Activated T-cell treated with anti-CD3 and anti-CD28 coated beads for 4 hours (primary cell): ENCODE measurements around the gene TRIP10.
A peak's percentile ranks its signal among the peaks of the same experiment; 100 is the strongest.

Experiments used
- DNase-seq: peaks from one replicate; pipeline ENCODE4 v3.0.0-alpha.2; 2020

Gene TRIP10

DNA sequence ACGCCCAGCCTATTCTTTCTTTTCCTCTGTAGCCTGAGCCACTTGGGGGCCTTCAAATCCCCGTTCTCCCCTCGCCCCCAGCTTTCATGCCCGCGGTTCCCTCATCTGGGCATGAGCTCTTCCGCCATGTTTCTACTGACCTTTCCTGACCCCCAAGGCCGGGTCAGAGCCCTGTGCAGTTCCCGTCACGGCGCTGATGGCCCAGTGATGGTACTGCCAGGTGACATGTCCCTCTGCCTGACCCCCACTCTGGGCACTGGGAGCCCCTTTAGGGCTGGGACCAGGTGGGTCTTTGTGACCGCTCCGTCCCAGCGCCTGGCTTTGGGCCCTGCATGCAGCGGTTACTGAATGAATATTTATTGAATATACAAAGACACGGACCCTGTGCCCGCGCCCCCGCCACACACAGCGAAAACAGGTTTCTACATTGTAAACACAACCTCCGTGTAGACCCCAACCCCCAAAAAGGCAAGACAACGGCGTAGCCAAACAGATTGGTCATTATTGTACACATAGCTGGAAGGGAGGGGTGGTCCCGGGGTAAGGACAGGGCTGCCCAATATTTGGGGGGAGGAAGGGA lies 9.8 kb upstream of the TRIP10 start:
- no peak for DNase-seq

DNA sequence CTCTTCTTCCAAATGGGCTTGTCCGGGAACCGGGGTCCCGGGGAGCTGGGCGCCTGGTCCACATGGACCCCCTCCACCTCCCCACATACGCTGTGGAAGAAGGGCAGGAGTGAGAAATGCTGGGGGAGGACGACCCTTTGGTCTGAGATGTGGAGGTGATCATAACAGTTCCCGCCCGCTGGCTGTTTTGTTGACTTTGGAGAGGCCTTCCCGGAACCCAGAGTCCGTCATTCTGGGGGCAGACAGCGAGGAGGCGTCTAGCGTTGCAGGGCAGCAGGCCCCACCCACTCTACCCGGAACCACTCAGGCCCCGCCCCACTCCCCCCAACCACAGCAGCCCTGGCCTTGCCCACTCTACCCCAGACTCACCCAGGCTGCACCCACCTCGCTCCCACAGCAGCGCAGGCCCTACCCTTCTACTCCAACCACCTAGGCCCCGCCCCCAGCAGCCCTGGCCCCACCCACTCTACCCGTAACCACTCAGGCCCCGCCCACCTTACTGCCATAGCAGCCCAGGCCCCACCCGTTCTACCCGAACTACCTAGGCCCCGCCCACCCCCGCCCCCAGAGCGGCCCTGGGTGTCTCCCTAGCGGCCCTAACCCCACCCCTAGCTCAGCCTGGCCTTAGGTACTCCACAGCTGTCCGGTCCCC lies 9.2 kb upstream of the TRIP10 start:
- DNase-seq, result peak; percentile 33

DNA sequence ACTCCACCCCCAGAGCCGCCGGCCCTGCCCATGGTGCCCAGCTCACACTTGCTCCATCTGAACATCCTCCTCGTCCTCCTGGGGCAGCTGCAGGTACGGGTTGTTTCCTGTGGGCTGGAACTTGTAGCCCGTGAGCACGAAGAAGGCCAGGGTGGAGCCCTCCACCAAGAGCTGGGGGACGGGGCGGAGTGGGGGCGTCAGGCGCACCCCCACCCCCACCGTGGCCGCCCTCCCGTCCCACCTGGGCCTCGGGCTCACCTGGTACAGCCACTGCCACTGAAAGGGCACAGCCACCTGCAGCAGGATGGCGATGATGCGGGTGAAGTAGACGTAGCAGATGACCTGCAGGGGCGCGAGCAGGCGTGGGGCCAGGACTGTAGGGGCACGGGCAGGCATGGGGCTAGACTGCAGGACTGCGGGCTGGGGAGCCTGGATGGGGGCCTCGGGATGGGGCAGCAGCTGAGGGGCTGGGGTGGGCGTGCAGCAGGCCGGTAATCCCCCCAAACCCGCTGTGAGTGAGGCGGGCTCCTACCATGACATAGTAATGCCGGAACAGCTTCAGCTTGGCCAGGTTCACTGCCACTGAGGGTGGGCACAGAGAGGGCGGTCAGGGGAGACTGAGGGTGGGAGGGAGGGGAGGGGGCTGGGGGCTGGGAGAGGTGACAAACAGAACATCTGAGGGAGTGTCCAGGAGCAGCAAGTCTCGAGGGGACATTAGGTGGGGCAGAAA lies 8.4 kb upstream of the TRIP10 start:
- DNase-seq, result no peak

DNA sequence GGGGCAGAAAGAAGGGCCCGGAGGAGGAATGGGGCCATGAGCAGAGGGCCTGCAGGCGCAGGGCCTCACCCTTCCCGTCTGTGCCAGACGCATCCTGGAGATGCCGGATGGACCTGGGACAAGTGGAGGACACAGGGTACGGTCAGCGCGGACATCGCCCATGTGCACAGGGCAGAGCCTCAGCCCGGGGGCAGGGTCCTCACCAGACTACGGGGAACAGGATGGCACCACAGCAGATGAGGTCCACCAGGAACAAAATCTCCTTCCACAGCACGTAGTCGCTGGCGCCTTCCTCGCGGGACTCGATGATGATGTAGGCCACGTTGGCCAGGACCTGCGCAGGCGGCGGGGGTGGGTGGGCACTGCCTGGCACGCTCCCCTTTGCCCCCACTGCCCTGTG lies 7.7 kb upstream of the TRIP10 start:
- no peak for DNase-seq

DNA sequence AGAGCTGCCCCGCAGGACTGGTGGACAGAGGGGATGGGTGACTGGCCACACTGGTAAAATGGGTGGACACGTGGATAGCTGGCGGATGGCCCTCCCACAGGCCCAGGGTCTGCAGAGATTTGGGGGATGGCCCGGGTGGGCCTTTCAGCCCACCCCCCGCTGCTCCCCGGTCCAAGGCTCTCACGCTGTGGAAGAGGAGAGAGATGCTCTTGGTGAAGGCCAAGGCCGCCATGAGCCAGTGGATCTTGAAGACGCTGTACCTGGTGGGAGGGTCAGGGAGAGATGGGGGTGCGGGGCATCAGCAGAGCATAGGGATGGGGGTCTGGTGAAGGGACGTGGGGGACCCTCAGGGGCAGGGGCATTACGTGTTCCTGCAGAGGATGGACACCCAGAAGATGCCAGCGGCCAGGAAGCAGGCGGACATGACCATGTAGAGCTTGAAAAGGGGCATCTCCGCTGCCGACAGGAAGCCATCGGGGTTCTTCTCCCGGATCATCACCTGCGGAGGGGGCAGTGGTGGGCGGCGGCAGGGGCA lies 6.6 kb upstream of the TRIP10 start:
- DNase-seq, result no peak

DNA sequence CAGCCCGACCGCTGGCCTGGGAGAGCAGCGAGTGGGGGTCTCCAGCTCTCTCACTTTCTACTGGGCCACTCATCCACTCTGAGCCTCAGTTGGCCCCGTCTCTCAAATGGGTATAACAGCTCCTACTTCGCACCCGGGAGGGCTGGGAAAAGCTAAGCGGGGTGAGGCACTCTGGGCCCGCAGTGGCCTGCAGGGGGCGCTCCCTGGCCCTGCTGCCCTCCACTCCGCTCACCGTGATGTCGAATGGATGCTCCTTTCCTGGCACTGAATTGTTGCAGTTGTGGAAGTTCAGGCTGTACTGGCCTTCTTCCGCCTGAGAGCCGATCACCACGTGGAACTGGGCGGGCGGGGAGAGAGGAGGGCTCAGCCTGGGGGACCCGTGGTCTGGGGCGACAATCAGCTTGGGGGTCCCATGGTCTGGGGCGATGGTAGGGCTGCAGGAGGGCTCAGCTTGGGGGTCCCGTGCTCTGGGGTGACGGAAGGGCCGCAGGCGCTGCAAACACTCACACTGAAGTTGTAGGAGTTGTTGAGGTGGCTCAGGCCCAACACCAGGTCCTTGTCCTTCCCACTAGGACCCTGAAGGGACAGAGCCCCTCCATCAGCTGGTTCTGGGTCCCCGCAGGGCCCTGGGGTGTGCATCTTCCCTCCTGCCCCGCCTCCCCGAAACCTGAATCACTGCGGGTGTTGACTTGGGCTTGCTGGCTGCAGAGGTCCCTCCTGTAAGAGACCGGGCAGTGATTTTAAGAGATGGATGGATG lies 6.0 kb upstream of the TRIP10 start:
- DNase-seq, result no peak

DNA sequence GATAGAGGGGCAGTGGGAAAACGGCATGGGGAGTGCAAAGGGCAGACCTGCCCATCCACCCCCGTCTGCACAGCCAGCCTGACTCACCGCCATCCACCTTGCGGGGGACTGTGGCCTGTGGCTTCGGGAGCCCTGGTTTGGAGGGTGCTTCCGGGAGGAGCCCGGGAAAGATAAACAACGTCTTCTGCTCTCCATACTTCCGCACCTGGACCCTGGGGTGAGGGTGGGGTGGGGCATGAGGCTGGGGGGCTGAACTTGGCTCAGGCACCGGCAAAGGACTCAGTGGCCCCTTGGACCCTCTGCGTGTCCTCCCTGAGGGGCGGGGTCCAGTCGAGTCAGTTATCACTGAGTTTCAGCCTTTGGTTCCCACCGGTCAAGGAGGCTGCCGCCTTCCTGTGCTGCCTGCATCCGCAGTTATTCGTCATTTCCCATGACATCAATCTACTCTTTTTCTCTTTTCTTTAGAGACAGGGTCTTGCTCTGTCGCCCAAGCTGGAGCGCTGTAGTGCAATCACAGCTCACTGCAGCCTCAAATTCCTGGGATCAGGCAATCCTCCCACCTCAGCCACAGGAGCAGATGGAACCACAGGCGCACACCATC lies 5.3 kb upstream of the TRIP10 start:
- no peak for DNase-seq

DNA sequence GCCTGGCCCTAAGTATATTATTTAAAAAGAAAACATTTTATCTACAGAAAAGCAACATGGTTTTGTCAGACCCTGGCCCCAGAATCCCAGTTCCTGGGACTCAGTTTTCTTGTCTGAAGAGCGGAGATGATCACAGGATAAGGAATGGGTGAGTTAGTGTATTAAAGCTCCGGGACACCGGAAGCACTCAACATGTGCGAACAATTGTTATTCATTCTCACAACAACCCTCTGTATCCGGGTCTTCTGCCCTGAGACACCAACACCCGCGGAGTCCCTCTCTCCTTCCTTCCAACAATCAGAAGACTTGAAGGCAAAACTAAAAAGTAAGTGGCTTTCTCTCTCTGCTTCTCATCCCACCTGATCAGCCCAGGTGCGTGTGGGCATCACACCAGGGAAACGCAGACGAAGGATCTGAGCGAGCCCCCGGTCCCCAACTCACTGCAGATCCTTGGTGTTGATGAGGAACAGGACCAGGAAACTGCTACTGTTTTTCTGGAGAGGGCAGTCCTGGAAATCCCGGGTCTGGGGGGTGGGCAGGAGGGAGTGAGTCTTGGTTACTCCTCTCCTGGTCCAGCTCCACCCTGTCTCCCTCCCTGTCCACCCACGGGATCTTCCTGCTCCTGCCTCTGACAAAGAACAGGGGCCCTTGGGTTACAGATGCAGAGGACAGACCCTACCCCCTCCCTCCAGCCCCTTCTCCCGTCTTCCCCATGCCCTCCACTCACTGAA lies 4.1 kb upstream of the TRIP10 start:
- DNase-seq, result no peak

DNA sequence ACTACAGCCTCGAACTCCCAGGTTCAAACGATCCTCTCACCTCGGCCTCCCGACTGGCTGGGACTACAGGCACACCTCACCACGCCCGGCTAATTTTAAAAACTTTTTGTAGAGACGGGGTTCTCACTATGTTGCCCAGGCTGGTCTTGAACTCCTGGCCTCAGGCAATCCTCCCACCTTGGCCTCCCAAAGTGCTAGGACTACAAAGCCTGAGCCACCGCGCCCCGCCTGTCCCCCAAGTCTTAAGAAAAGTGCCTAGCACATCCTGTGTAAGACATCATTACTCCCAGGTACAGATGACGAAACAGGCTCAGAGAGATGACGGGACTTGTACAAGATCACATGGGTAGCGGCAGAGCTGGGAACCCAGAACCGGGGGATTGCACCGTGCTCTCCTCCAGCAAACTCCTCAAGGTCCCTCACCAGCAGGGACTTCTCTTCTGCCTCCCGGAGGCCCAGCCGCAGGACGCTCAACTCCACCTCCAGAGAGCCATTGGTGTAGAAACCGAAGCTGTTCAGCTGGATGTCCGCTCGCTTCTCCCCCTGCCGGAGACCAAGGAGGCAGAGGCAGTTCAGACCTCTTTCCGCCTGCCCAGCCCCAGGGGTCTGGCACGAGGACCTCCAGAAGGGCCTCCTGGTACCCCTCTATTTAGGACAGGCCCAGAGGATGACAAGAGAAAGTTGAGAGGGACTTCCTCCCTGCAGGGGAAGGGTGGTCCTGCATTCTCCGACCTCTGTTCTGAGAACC lies 3.1 kb upstream of the TRIP10 start:
- DNase-seq, result peak; percentile 52

DNA sequence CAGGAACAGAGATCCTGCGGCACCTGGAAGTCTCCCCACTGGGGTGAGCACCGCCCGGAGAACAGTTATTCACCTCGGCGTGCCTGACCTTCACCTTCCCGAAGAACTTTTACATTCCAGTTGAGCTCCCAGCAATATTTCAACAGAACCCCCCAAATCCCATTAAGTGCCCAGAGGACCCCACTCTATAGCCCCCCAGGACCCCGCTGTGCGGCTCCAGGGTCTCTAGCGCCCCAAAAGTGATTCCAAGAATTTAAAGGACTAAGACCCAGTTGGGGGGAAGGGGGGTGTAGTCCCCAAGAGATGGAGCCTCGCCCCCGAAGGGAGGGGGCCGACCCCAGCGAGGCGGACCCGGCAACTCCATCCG lies 2.6 kb upstream of the TRIP10 start:
- DNase-seq, result no peak

DNA sequence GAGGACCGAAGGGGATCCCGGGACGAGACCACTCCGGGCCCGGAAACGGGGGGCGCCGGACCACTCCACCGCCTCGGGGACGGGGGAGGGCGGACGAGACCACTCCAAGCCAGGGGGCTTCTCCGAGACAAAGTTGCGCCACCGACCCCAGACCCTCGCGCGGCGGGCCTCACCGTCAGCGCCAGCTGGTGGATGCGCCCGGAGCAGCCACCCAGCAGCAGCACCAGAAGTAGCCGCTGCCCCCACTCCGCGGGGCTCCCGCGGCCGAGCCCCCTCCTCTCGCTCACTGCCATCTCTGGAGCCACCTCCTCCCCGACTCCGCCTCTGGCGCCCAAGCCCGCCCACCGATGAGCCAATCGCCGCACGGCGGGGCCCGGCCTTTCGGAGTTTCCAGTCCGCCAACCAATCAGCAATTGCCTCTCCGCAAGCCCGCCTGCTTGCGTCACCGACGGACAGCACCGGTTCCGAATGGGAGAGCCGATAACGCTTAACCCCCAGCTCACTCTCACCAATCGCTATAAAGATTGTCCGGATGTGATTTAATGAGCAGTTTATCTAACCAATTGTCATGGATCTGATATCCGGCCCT lies 2.1 kb upstream of the TRIP10 start, which contains the start of gene GPR108:
TSS of gene GPR108 (minus strand) at position 297 of the 589 bp plus-strand sequence. CDS start at position 293, 4 bp downstream.
- peak; percentile 97 for DNase-seq

DNA sequence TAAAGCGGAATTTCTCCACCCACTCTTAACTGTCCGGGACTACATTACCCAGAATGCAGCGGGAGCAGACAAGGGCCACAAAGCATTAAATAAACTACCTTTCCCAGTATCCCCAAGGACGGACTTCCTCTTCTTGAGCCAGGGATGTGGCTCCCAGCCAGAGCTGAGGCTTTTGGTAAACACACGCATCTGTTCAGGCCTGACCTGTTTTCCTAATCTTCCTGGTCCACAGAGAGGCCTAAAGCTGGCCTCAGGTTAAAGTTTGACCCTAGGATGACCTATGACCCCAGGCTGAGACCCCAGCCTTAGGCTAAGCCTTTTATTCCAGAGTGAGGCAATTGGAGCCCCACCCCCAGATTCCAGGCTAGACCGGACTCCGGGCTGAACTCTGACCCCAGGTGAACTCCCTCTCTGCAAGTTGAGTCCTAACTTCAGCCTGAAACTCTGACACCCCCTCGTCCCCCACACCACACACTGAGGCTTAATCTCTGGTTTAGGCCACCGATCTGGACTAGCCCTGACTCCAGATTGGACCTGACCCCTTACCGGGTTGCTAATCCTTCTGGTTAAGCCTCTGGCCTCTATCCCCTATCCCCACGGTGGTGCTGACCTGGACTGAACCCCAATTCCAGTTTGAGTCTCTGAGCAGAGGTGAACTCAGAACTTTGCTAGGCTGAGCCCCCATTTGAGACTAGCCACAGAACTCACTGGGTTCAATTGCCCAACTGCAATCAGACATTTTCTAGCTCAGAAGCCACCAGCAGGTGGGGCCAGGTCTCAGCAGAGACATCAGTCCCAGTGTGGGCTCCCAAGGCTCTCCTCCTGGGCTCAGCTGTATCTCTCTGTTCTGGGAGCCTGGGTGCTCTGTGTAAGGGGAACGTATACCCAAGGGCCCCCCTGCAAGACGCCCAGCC lies 1.4 kb upstream of the TRIP10 start:
- peak; percentile 67 for DNase-seq

DNA sequence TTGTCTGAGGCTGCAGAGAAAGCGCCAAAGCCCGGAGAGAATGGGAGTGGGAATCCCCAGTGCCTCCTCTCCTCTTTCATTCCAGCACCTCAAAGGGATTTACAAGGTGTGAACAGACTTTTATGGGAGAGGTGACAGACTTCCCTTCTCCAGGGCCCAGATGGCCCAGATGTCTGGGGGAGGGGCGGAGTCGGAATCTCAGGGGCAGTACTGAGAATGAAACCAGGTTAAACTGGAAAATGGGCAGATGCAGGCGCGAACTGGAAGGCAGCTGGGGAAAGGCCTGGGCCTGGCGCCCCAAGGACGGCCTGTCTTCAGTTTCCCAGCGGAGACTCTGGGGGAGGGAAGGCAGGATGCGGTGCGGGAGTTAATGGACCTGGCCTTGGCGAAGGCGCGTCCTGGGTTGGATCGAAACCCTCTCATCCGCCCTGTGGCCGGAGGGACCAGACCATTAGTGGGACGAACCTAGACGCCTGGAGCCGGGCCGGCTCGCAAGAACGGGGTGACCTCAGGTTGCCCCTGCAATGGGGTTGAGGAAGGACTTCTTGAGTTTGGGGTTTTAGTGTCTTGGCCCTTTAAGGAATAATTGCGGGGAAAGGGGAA lies 592 bp upstream of the TRIP10 start:
- DNase-seq, result no peak

DNA sequence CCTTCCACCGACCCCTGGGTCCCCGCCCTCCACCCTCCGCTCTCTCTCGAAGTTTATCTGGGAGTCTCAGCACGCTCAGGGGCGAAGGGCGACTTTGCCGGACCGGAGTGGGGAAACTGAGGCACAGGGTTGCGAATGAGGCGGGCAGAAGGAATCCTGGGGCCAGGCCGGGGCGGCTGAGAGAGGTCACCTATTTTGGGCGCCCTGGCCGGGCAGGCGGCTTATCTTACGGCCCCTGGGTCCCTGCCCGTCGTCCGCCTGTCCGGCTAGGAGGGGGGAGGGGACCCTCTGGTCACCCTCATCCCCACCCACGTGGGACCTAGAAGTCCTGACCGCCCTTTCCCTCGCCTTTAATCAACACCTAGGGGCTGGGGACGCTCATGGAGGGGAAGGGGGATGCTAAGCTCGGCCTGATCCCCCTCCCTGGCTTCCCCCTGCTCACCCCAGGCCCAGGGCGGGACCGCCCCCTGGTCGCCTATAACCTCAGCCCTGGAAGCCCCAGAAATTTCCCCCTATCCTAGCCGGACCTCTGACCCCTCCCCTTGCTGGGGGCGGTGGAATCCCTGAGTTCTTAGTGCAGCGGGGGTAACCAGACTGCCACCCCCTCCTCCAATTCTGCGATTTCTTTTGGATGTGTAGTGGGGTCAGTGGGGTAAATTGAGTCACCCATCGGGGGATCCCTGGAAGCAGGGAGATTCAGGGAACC lies 556 bp downstream of the TRIP10 start:
- DNase-seq, result no peak

DNA sequence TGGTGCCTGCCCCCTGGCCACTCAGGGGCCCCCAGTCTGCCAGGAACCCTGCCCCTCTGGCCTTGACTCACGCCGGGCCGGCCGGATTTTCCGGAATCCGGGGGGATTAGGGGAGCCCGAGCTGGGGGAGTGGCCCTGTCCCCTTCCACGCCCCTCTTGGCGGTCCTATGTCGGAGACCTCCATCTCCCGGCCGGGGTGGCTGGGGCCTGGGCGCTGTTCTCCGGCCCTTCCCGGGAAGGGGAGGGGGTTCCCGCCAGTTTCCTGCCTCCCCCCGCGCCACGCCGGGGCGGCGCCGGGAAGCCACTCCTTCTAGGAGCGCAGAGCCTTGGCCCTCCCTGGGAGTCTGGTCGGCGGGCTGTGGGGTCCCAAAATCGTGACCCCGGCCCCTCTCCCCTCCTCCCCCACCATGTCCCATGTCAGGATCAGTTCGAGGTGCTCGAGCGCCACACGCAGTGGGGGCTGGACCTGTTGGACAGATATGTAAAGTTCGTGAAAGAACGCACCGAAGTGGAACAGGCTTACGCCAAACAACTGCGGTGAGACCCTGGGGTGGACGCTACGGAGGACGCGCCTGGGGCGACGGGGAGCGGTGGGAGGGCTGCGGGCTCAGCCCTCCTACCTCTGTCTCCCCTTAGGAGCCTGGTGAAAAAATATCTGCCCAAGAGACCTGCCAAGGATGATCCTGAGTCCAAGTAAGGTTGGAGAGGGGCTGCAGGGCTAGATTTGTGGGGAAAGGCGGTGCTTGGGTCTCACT lies 1.3 kb downstream of the TRIP10 start:
- DNase-seq, result no peak

DNA sequence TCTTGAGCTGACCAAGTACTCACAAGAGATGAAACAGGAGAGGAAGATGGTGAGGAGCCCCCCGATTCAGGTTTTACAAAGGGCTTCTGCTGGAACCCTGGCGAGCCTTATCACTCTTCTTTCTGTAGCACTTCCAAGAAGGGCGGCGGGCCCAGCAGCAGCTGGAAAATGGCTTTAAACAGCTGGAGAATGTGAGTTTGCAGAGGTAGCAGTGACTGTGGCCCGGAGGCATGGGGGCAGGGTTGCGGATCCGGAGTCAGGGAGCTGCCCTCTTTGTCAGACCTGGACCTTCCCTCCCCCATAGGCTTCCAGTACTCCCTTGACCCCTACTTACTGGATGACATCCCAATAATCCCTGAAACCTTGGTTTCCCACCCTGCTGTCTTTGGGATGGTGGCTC lies 3.6 kb downstream of the TRIP10 start:
- DNase-seq, result no peak

DNA sequence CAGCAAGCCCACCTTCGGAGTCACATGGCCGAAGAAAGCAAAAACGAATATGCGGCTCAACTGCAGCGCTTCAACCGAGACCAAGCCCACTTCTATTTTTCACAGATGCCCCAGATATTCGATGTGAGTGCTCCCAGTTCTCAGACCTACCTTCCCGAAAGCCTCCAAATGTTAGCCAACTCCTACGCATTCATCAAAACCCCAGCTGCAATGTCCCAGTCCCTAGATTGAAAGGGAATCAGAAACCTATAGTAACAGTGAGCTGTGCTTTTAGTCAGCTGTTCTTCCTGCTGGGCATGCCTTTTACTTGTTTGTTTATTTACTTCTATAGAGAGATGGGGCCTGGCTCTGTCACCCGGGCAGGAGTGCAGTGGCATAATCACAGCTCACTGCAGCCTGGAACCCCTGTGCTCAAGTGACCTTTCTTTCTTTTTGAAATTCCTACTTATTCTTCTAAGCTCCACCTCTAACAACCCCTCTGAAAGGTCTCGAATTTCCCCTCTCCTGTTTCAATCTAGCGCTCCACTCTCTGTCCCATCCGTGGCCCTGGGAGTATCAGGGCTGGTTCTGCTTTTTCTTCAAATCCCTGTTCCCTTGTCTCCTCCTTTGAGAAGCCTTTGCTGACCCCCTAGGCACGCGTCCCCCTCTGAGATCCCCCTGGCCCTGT lies 4.4 kb downstream of the TRIP10 start:
- no peak for DNase-seq
